HG02970 (cell line): Measurements from ENCODE around the gene ANKRD1.
"Not testable (repeated sequence)": the region's sequence is repeated elsewhere in the genome, so short reads cannot be mapped to it uniquely, and the experiment has no call there.

Source experiments
- ATAC-seq: cut with Tn5 transposase; IDR thresholded peaks from one replicate; pipeline ENCODE4 v1.9.1; 2021; ENCODE audit warnings: mild to moderate bottlenecking, moderate library complexity, moderate number of reproducible peaks; ENCODE audit not compliant: unreplicated experiment, low FRiP score

The ANKRD1 gene

DNA sequence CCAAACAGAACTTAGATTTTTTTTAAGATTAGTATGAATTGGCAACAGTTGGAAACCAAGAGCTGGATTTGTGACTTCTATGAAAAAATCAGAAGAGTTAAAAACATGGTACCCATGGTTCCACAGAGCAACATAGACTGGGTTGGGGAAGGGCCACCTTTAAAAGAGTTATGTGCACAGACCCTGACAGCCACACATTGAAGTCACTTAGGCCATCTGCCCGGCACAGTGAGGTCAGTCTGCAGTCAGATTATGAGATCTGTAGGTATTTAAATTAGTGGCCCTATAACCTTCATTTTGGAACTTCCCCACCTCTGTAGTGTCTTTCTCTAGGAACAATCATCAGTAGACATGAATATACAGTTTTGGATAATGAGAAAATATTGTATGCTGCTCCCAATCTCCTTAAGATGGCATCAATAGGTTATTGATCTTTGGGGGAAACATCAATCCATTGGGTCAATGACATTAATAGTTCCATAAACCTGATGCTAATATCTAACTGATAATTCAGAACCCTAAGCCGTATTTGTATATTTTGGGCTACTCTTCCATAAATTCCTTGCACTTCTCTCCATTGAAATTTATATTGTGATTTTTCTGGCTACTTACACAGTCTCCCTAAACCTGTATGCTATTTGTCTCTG lies 7.0 kb downstream of the ANKRD1 start:
- no peak for ATAC-seq

DNA sequence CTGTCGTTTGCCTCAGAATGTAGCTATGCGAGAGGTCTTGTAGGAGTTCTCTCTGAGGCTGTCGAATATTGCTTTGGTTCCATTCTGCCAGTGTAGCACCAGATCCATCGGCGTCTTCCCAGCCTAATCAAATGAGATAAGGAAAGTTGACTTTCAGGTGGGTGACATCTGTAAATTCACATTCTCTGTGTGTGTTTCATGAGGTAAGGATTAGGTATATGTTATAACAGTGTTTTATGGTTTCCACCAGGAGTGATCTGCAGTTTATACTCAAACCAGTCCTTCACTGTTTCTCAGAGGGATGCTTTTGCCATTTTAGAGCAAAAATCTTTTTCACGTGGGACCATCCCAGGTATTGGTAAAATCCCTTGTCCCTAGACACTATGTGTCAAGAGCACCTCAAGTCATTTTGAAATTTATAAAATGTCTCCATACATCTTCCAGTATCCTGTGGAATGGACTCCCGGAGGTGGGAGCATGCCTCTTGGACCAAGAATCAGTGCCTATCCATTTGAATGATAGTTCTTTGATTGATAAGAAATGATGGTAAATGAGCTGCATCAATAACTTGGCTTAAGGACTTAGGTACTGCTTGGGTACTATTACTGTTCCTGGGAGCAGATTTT lies 7.9 kb downstream of the ANKRD1 start:
- ATAC-seq: no peak

- ATAC-seq: no peak
Measured at GRCh38 chr10:90912174-90912573, 8.7 kb downstream of the ANKRD1 start.

DNA sequence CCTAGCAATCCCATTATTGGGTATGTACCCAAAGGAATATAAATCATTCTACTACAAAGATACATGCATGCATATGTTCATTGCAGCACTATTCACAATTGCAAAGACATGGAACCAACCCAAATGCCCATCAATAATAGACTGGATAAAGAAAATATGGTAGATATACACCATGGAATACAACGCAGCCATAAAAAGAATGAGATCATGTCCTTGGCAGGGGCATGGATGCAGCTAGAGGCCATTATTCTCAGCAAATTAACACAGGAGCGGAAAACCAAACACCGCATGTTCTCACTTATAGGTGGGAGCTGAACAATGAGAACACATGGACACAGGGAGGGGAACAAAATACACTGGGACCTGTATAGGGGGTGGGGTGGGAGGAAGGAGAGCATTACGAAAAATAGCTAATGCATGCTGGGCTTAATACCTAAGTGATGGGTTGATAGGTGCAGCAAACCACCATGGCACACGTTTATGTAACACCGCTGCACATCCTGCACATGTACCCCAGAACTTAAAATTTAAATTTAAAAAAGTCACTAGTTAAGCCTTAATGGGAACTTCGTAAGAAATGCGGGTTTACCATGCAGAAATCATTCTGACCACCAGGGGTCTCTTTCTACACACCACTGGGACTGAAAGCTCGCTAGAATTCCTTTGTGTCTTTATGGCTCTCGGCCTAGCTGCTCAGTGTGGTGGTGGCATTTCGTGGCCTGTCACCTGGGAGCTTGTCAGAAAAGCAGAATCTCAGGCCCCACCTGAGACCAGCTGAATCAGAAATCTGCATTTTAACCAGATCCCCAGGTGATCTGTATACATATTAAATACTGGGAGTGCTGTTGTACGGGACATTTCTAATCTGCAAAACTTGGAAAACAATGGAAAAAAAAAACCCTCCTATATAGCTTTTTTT lies 9.5 kb downstream of the ANKRD1 start:
- ATAC-seq: no peak

DNA sequence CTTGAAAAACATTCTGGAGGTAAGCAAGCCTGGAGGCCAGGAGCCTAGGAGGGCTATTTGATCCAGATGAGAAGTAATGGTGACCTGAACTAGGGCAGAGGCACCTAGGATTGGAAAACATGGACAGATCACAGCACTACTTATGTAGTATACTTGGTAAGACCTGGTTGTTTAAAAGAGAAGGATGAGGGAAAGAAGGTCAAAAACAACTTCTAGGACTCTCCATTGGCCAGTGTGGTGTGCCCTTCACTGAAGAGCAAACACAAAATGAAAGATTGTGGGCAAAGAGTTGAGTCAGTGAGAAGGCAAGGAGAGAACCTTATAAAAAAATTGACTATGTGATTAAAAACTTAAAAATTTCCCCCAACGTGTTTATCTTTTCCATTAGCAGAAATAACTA lies 14.3 kb downstream of the ANKRD1 start:
- ATAC-seq: no peak

DNA sequence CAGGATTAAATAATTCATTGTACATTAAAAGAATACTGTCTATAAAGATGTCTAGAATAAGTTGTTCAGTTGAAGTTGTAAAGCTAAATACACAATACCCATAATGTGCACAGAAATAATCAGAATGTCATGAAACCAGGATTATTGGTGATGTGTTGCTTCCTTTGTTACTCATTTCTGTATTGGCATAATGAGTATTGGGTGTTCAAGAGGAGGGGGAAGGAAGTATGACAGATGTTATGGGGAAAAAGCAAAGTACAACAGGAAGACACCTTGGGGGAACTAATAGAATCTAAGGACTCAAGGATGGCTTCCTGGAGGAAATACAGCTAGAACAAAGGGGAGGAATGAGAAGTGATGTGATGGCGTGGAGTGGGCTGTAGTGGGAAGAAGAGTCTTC lies 15.0 kb downstream of the ANKRD1 start:
- ATAC-seq: no peak

- not testable (repeated sequence) for ATAC-seq
Measured at GRCh38 chr10:90896916-90897315, 24.0 kb downstream of the ANKRD1 start.

DNA sequence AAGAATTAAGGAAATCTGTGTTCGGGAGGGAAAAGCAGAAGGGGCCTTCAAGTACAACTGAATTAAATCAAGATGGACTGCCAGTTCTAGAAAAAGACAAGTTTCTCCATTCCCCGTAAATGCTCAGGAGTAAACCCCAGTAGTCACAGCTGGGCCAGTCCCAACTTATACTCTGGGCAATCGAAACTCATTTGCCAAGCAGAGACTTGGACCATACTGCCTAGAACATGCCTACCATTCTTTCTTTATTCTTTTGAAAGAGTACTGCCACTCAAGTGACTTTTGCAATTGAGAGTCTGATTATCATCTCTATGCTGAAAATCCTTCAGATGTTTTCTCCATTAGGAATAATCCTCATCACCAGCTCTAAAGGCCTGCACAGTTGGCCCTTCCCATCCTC lies 27.7 kb downstream of the ANKRD1 start:
- ATAC-seq: no peak

DNA sequence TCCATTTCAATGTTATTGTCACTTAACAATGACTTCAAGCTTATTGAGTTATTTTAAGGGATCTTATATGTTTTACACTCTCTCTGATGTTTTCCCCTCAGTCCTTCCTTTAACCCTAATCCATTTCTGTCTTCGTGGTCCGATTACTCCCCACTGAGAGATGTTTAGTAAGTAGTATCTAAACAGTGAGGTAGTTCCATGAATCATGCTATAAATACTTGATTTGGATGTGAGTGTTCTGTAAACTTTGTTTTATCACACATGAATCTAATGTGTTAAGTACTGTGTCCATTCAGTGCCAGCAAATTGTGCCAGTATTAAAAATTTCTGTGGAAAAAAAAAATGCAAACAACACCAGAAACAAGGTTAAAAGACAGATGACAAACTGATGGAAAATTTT lies 30.5 kb downstream of the ANKRD1 start:
- no peak for ATAC-seq

- ATAC-seq: no peak
Measured at GRCh38 chr10:90889636-90890035, 31.3 kb downstream of the ANKRD1 start.

GRCh38 chr10:90888387-90888786 lies 32.5 kb downstream of the ANKRD1 start:
- ATAC-seq: no peak

DNA sequence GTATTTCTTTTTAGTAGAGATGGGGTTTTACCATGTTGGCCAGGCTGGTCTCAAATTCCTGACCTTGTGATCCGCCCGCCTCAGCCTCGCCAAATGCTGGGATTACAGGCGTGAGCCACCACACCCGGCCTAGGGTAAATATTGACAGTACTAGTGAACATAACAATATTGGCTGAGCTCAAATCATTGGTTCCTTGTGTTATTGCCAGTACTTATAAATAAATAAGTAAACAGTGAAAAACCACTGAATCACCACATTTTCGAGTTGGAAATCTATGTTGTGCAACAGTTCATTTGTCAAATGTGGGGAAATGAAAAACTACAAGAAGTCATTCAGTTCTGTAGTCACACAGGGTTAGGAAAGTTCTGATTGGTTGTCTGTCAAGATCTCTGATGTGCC lies 33.3 kb downstream of the ANKRD1 start:
- ATAC-seq: no peak

- ATAC-seq: no peak
Measured at GRCh38 chr10:90885176-90885575, 35.7 kb downstream of the ANKRD1 start.

DNA sequence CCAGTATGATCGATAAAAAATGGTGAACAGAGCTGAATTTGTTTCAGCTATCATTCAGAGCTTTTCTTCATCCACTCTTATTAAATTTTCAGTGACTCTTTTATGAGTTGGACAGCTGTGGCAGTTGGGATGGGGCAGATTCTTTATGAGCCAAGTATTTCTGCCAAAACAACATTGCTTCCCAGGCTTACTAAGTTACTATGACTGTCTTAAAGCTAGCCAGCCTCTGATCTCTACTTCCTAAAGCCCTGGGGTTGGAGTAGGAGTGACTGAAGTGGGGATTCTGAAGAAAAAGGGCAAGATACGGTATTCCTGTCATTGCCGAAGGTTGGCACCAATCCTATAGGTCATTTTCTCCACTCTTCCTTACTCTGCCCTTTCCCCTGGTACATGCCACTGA lies 36.5 kb downstream of the ANKRD1 start:
- ATAC-seq: no peak

DNA sequence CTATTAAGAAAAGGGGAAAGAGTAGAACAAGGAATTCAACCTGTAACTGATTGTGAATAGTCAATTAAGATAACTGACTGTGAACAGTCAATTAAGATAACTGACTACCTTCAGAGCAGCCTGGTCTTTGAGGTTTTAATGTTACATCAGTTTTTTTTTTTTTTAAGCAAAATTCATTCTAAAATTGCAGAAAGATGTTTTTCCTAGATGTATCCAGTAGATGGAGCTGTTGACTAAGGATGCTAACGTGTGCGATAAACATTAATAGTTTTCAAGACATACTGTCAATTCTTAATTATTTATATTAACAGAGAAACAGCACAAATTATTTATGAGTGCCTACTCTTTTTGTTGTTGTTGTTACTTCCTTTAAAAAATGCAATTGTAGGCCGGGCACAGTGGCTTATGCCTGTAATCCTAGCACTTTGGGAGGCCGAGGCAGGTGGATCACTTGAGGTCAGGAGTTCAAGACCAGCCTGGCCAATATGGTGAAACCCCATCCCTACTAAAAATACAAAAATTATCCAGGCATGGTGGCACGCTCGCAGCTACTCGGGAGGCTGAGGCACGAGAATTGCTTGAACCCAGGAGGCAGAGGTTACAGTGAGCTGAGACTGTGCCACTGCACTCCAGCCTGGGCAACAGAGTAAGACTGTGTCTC lies 40.7 kb downstream of the ANKRD1 start:
- ATAC-seq: not testable (repeated sequence)

- no peak for ATAC-seq
Measured at GRCh38 chr10:90879062-90879461, 41.8 kb downstream of the ANKRD1 start.

DNA sequence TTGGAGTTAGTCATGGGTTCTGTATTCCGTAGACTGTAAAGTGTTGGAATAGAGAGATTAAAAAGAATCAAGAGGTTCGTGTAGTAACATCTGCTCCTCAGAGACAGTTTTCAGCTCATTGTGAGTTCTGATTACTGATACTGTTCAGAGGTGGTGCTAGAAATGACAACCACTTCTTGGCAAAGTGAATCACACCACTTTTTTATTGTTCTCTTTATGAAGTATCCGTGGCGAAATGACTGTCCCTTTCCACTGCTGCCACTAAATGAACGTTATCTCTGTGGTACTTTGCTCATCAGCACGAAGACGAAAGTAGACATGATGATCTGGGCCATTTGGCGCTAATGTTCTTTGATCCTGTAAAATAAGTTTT lies 48.3 kb downstream of the ANKRD1 start:
- no peak for ATAC-seq

DNA sequence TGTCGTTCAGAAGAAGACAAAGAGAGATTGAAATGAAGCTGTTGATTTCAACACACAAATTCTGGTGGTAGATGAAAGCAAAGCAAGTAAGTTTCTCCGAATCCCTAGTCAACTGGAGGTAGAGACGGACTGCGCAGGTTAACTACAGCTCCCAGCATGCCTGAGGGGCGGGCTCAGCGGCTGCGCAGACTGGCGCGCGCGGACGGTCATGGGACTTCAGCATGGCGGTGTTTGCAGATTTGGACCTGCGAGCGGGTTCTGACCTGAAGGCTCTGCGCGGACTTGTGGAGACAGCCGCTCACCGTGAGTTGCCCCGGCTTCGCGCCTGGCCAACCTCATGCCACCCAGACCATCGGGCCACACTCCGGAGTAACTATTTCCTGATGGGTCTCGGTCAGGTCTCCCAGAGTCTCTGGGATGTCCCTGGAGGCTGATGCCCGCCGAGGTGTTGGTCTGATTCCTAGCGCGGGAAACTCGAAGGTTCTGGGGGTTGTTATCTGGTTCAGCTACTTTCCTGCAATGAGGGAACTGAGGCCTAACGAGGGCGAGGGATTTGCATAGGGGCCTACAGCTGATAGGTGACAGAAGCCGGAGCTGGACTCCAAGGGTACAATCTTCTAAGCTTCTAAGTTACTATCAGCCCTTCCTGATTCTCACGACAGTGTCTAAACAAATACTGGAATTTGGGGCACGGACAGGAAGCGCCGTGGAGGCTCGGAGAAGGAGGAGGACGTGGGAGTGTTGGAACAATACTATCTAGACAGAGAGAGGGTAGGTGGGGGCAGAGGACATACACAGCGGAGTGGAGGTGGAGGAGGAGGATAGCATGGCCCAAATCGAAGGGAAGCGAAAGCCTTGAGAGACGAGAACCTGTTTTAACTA lies 48.9 kb downstream of the ANKRD1 start, which contains the start of gene RPP30:
RPP30 (plus strand) TSS at position 209 of the 882 bp plus-strand sequence; CDS start at position 222, 13 bp downstream.
- ATAC-seq: peak; percentile 92

- ATAC-seq: peak; percentile 54
Measured at GRCh38 chr10:90871279-90871765, 49.6 kb downstream of the ANKRD1 start.
